Esophagus squamous epithelium (tissue), 4 donors: Measurements from ENCODE around the gene LRRC53.

Experiments
- CTCF ChIP-seq, 6 experiments: fragments of 450-650 bp in 4 of 6; fragments of 200-600 bp in 2 of 6; sonication (generic) in 2 of 6; IDR thresholded peaks; one replicate each; pipeline ENCODE4 v1.5.1; 2016 to 2019; ENCODE audit warnings: antibody characterized with exemption in 6 of 6, mild to moderate bottlenecking in 4 of 6, moderate library complexity in 4 of 6
- POLR2A ChIP-seq, 4 donors: fragments of 450-650 bp; IDR thresholded peaks; one replicate each; pipeline ENCODE4 v1.6.1; 2017; ENCODE audit warnings: antibody characterized with exemption in 4 of 4, mild to moderate bottlenecking in 4 of 4, moderate library complexity in 3 of 4

DNA sequence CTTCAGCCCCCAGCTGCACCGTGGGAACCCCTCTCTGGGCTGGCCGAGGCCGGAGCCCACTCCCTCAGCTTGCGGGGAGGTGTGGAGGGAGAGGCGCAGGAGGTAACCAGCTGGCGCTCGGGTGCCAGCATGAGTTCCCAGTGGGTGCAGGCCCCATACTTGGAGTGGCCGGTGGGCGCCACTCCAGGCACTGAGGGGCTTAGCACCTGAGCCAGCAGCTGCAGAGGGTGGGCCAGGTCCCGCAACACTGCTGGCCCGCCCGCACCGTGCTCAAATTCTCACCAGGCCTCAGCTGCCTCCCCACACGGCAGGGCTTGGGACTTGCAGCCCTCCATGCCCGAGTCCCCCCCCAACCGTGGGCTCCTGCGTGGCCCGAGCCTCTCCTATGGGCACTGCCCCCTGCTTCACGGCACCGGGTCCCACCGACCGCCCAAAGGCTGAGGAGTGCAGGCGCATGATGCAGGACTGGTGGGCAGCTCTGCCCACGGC, 47.2 kb downstream of the LRRC53 start:
- TF ChIP-seq CTCF (IDR thresholded peaks at IDR 0.05), result no peak
- TF ChIP-seq POLR2A (IDR thresholded peaks at IDR 0.05), result no peak
